HepG2 (cell line): ENCODE measurements around the gene PRDX2. TPM values are rescaled to one million over a fixed set of nuclear protein-coding genes. Genes with fewer than 3 reads are reported as not detected.
A peak's percentile ranks its signal among the peaks of the same experiment; 100 is the strongest.

ENCODE experiments used
- FIP1L1 ChIP-seq: fragments of 200-400 bp; formaldehyde crosslinking; IDR thresholded peaks from 2 replicates; pipeline ENCODE4 v1.6.1; 2018; ENCODE audit warnings: low read depth, mild to moderate bottlenecking, low read length, moderate library complexity, borderline replicate concordance; ENCODE audit not compliant: insufficient read depth
- FOXP1 ChIP-seq, 2 experiments: fragments of 450-650 bp in 1 of 2; IDR thresholded peaks; 2 replicates each; pipeline ENCODE4 v1.6.1; 2017 to 2018; ENCODE audit warnings: antibody characterized with exemption in 1 of 2
- LCORL ChIP-seq, 2 experiments: fragments of 450-650 bp in 1 of 2; sonication (generic) in 1 of 2; formaldehyde crosslinking in 1 of 2; IDR thresholded peaks; 2 replicates each; pipeline versions ENCODE4 v1.5.0 to v1.6.1; 2017 to 2020; ENCODE audit warnings: antibody characterized with exemption in 1 of 2, missing genetic modification reagents in 1 of 2
- MBNL3 ChIP-seq: fragments of 250-450 bp; sonication (Bioruptor Pico); conservative IDR thresholded peaks from 2 replicates; pipeline ENCODE4 v1.8.0; 2022; ENCODE audit warnings: mild to moderate bottlenecking, inconsistent platforms
- MED8 ChIP-seq: sonication (generic); formaldehyde crosslinking; IDR thresholded peaks from 2 replicates; pipeline ENCODE4 v1.8.1; 2023; ENCODE audit warnings: mild to moderate bottlenecking, missing genetic modification reagents; ENCODE audit not compliant: insufficient replicate concordance
- PAF1 ChIP-seq: IDR thresholded peaks from 2 replicates; pipeline ENCODE4 v1.6.1; 2016; ENCODE audit warnings: missing genetic modification reagents, missing compliant biosample characterization
- POGZ ChIP-seq: sonication (generic); formaldehyde crosslinking; IDR thresholded peaks from 2 replicates; pipeline ENCODE4 v1.4.0; 2020; ENCODE audit warnings: mild to moderate bottlenecking, missing genetic modification reagents
- polyA plus RNA-seq, 8 experiments: library from polyadenylated mRNA; depleted of rRNA in 3 of 8; stranded (reverse) in 7 of 8; unstranded in 1 of 8; fragments of >200 nt; fragmentation: Illumina TruSeq in 4 of 8; extraction: Trizol in 4 of 8; gene quantifications; 2 replicates each; pipeline versions ENCODE4 v1.2.1 to v1.2.3, GENCODE V29; 2011 to 2016; ENCODE audit warnings: low read depth in 4 of 8, missing spikeins in 1 of 8, mixed read lengths in 1 of 8; ENCODE audit not compliant: insufficient read depth in 1 of 8
- total RNA-seq, 5 experiments: library from RNA; depleted of rRNA; stranded (reverse); fragments of >200 nt; fragmentation: Illumina TruSeq; extraction: Trizol; gene quantifications; 2 replicates each; pipeline ENCODE4 v1.2.3, GENCODE V29; 2016; ENCODE audit warnings: low read depth in 1 of 5
- TF ChIP-seq, protein P1 (sequence below): sonication (generic); formaldehyde crosslinking; IDR thresholded peaks from 2 replicates; pipeline ENCODE4 v1.4.0; 2020; ENCODE audit warnings: mild to moderate bottlenecking, missing genetic modification reagents
- TF ChIP-seq, protein P2 (sequence below): sonication (generic); formaldehyde crosslinking; IDR thresholded peaks from 2 replicates; pipeline ENCODE4 v1.4.0; 2020; ENCODE audit warnings: mild to moderate bottlenecking, missing genetic modification reagents
- TF ChIP-seq, protein P3 (sequence below): sonication (generic); formaldehyde crosslinking; IDR thresholded peaks from 2 replicates; pipeline ENCODE4 v1.4.0; 2020; ENCODE audit warnings: mild to moderate bottlenecking, missing genetic modification reagents
- TF ChIP-seq, protein P4 (sequence below): sonication (generic); formaldehyde crosslinking; IDR thresholded peaks from 2 replicates; pipeline ENCODE4 v1.5.0; 2020; ENCODE audit warnings: missing genetic modification reagents, mild to moderate bottlenecking, borderline replicate concordance

The PRDX2 gene
- total and polyA plus RNA-seq, 2 of the 13 experiments (the other 11 are each of a cell fraction or from before 2014, with no cell fraction given) = 218 to 381 TPM

DNA sequence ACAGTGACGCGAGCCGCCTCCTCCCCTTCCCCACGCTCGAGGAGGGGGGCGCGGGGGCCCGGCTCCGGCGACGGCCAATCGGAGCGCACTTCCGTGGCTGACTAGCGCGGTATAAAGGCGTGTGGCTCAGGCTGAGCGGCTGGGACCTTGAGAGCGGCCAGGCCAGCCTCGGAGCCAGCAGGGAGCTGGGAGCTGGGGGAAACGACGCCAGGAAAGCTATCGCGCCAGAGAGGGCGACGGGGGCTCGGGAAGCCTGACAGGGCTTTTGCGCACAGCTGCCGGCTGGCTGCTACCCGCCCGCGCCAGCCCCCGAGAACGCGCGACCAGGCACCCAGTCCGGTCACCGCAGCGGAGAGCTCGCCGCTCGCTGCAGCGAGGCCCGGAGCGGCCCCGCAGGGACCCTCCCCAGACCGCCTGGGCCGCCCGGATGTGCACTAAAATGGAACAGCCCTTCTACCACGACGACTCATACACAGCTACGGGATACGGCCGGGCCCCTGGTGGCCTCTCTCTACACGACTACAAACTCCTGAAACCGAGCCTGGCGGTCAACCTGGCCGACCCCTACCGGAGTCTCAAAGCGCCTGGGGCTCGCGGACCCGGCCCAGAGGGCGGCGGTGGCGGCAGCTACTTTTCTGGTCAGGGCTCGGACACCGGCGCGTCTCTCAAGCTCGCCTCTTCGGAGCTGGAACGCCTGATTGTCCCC is 10.1 kb downstream of the PRDX2 start, which contains the start of gene JUNB (continued):
- TF ChIP-seq FIP1L1 = no peak
- no peak for TF ChIP-seq MBNL3 (CRISPR knock-in tag)
- TF ChIP-seq, protein P1, sequence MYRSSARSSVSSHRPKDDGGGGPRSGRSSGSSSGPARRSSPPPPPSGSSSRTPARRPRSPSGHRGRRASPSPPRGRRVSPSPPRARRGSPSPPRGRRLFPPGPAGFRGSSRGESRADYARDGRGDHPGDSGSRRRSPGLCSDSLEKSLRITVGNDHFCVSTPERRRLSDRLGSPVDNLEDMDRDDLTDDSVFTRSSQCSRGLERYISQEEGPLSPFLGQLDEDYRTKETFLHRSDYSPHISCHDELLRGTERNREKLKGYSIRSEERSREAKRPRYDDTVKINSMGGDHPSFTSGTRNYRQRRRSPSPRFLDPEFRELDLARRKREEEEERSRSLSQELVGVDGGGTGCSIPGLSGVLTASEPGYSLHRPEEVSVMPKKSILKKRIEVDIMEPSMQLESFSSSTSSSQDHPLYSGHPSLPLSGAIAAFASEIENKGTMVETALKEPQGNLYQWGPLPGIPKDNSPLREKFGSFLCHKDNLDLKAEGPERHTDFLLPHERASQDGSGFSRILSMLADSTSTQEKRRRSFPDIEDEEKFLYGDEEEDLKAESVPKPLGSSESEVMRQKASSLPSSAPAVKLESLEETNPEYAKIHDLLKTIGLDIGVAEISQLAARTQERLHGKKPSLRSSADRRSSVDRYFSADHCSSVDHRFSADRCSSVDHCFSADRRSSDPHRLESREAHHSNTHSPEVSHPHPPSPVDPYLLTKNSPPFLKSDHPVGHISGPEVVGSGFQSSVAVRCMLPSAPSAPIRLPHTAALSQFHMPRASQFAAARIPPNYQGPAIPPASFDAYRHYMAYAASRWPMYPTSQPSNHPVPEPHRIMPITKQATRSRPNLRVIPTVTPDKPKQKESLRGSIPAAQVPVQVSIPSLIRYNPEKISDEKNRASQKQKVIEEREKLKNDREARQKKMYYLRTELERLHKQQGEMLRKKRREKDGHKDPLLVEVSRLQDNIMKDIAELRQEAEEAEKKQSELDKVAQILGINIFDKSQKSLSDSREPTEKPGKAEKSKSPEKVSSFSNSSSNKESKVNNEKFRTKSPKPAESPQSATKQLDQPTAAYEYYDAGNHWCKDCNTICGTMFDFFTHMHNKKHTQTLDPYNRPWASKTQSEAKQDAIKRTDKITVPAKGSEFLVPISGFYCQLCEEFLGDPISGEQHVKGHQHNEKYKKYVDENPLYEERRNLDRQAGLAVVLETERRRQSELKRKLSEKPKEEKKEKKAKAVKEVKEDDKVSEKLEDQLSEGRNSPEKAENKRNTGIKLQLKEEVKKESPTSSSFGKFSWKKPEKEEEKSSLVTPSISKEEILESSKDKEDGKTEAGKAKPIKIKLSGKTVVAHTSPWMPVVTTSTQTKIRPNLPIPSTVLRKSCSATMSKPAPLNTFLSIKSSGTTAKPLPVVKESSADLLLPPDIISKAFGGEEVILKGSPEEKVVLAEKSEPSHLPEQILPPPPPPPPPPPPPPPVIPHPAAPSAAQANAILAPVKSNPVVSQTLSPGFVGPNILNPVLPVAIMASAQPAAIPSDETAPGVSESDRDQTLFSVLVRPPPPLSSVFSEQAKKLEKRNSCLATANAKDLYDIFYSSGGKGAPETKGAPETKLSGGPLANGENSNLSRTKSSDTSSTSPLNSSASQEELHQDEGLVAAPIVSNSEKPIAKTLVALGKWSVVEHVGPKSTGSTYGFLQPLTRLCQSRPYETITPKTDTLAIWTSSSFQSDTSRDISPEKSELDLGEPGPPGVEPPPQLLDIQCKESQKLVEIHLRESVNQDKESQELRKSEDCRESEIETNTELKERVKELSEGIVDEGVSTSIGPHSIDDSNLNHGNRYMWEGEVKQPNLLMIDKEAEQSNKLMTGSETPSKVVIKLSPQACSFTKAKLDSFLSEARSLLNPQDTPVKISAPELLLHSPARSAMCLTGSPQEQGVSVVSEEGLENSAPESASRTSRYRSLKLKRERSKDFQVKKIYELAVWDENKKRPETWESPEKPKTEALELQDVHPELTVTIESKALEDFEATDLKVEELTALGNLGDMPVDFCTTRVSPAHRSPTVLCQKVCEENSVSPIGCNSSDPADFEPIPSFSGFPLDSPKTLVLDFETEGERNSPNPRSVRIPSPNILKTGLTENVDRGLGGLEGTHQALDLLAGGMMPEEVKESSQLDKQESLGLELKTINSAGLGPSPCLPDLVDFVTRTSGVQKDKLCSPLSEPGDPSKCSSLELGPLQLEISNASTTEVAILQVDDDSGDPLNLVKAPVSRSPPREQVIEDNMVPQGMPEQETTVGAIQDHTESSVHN (CRISPR knock-in tag) = no peak
- peak; percentile 46; the same call in 1 of the 2 replicates for TF ChIP-seq POGZ (CRISPR knock-in tag)
- TF ChIP-seq FOXP1 (IDR thresholded peaks at IDR 0.05) = no peak
- peak; percentile 69 for TF ChIP-seq FOXP1 (CRISPR knock-in tag; IDR thresholded peaks at IDR 0.05)
- TF ChIP-seq MED8 = no peak
- TF ChIP-seq, protein P2, sequence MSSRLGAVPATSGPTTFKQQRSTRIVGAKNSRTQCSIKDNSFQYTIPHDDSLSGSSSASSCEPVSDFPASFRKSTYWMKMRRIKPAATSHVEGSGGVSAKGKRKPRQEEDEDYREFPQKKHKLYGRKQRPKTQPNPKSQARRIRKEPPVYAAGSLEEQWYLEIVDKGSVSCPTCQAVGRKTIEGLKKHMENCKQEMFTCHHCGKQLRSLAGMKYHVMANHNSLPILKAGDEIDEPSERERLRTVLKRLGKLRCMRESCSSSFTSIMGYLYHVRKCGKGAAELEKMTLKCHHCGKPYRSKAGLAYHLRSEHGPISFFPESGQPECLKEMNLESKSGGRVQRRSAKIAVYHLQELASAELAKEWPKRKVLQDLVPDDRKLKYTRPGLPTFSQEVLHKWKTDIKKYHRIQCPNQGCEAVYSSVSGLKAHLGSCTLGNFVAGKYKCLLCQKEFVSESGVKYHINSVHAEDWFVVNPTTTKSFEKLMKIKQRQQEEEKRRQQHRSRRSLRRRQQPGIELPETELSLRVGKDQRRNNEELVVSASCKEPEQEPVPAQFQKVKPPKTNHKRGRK (CRISPR knock-in tag) = no peak
- TF ChIP-seq, protein P3, sequence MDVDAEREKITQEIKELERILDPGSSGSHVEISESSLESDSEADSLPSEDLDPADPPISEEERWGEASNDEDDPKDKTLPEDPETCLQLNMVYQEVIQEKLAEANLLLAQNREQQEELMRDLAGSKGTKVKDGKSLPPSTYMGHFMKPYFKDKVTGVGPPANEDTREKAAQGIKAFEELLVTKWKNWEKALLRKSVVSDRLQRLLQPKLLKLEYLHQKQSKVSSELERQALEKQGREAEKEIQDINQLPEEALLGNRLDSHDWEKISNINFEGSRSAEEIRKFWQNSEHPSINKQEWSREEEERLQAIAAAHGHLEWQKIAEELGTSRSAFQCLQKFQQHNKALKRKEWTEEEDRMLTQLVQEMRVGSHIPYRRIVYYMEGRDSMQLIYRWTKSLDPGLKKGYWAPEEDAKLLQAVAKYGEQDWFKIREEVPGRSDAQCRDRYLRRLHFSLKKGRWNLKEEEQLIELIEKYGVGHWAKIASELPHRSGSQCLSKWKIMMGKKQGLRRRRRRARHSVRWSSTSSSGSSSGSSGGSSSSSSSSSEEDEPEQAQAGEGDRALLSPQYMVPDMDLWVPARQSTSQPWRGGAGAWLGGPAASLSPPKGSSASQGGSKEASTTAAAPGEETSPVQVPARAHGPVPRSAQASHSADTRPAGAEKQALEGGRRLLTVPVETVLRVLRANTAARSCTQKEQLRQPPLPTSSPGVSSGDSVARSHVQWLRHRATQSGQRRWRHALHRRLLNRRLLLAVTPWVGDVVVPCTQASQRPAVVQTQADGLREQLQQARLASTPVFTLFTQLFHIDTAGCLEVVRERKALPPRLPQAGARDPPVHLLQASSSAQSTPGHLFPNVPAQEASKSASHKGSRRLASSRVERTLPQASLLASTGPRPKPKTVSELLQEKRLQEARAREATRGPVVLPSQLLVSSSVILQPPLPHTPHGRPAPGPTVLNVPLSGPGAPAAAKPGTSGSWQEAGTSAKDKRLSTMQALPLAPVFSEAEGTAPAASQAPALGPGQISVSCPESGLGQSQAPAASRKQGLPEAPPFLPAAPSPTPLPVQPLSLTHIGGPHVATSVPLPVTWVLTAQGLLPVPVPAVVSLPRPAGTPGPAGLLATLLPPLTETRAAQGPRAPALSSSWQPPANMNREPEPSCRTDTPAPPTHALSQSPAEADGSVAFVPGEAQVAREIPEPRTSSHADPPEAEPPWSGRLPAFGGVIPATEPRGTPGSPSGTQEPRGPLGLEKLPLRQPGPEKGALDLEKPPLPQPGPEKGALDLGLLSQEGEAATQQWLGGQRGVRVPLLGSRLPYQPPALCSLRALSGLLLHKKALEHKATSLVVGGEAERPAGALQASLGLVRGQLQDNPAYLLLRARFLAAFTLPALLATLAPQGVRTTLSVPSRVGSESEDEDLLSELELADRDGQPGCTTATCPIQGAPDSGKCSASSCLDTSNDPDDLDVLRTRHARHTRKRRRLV = 0 out of 2 replicates have a peak, but pooled peaks have one; percentile 17
- no peak for TF ChIP-seq LCORL (IDR thresholded peaks at IDR 0.05)
- TF ChIP-seq LCORL (CRISPR knock-in tag; IDR thresholded peaks at IDR 0.05) = peak; percentile 61
- TF ChIP-seq PAF1 (CRISPR knock-in tag) = no peak
- TF ChIP-seq, protein P4, sequence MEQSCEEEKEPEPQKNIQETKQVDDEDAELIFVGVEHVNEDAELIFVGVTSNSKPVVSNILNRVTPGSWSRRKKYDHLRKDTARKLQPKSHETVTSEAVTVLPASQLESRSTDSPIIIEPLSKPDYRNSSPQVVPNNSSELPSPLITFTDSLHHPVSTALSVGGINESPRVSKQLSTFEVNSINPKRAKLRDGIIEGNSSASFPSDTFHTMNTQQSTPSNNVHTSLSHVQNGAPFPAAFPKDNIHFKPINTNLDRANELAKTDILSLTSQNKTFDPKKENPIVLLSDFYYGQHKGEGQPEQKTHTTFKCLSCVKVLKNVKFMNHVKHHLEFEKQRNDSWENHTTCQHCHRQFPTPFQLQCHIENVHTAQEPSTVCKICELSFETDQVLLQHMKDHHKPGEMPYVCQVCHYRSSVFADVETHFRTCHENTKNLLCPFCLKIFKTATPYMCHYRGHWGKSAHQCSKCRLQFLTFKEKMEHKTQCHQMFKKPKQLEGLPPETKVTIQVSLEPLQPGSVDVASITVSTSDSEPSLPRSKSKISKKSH (CRISPR knock-in tag) = peak; percentile 89
